A549 (cell line): ENCODE results near the gene GSDMA.

ENCODE experiments used
- CEBPB ChIP-seq, 2 experiments: fragments of >200 bp in 1 of 2; sonication (Bioruptor Twin) in 1 of 2; formaldehyde crosslinking in 1 of 2; IDR thresholded peaks; 2 replicates each; pipeline ENCODE4 v1.6.1; 2012 to 2016
- EP300 ChIP-seq, 2 experiments: fragments of >200 bp; sonication (Bioruptor Twin); formaldehyde crosslinking; IDR thresholded peaks; 2 replicates in 1 of 2; 3 replicates in 1 of 2; pipeline ENCODE4 v1.6.1; 2016 to 2017
- ESRRA ChIP-seq: fragments of 150-350 bp; IDR thresholded peaks from 2 replicates; pipeline ENCODE4 v1.6.1; 2014; ENCODE audit warnings: mild to moderate bottlenecking, low read length, borderline replicate concordance
- RAD21 ChIP-seq, 2 experiments: fragments of >200 bp in 1 of 2; sonication (Bioruptor Twin) in 1 of 2; formaldehyde crosslinking in 1 of 2; IDR thresholded peaks in 1 of 2; conservative IDR thresholded peaks in 1 of 2; 2 replicates in 1 of 2; 3 replicates in 1 of 2; pipeline ENCODE4 v1.6.1; 2012 to 2018; ENCODE audit warnings: inconsistent platforms in 1 of 2
- SMC3 ChIP-seq: fragments of >200 bp; sonication (Bioruptor Twin); formaldehyde crosslinking; IDR thresholded peaks from 3 replicates; pipeline ENCODE4 v1.6.1; 2018; ENCODE audit warnings: inconsistent platforms
- USF2 ChIP-seq: fragments of 450-650 bp; IDR thresholded peaks from 2 replicates; pipeline ENCODE4 v1.6.1; 2014; ENCODE audit warnings: antibody characterized with exemption
- TF ChIP-seq, protein P1 (sequence below): fragments of 200-600 bp; sonication (generic); IDR thresholded peaks from 2 replicates; pipeline ENCODE4 v1.6.1; 2016; ENCODE audit warnings: antibody characterized with exemption, mild to moderate bottlenecking, moderate library complexity
- TF ChIP-seq, protein P2 (sequence below): fragments of 250-450 bp; sonication (Bioruptor Pico); IDR thresholded peaks from 2 replicates; pipeline ENCODE4 v1.5.0; 2021; ENCODE audit warnings: mild to moderate bottlenecking, moderate library complexity, borderline replicate concordance
- TF ChIP-seq, protein P3 (sequence below): fragments of >200 bp; sonication (Bioruptor Twin); formaldehyde crosslinking; IDR thresholded peaks from 3 replicates; pipeline ENCODE4 v1.5.1; 2016
- TF ChIP-seq, protein P4 (sequence below): IDR thresholded peaks from 2 replicates; pipeline ENCODE4 v1.6.1; 2012

DNA sequence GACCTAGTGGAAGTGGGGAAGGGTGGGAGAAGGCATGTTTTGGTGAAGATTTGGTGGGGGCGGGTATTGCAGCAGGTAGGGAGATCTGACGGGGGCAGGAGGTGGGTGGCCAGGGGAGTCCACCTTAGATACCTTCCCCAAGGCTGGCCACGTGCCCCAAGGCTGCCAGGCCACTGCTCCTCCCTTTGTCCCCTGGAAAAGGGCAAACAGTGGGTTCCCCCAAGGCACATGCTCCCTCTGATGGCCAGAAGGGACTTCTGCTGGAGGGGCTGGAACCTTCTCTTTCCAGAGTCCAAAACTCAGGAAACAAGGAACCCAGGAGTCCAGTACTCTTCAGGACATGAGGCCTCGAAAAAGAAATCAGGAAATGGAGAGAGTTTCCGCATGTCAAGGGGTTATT, 11.6 kb downstream of the GSDMA start:
- TF ChIP-seq, protein P1, sequence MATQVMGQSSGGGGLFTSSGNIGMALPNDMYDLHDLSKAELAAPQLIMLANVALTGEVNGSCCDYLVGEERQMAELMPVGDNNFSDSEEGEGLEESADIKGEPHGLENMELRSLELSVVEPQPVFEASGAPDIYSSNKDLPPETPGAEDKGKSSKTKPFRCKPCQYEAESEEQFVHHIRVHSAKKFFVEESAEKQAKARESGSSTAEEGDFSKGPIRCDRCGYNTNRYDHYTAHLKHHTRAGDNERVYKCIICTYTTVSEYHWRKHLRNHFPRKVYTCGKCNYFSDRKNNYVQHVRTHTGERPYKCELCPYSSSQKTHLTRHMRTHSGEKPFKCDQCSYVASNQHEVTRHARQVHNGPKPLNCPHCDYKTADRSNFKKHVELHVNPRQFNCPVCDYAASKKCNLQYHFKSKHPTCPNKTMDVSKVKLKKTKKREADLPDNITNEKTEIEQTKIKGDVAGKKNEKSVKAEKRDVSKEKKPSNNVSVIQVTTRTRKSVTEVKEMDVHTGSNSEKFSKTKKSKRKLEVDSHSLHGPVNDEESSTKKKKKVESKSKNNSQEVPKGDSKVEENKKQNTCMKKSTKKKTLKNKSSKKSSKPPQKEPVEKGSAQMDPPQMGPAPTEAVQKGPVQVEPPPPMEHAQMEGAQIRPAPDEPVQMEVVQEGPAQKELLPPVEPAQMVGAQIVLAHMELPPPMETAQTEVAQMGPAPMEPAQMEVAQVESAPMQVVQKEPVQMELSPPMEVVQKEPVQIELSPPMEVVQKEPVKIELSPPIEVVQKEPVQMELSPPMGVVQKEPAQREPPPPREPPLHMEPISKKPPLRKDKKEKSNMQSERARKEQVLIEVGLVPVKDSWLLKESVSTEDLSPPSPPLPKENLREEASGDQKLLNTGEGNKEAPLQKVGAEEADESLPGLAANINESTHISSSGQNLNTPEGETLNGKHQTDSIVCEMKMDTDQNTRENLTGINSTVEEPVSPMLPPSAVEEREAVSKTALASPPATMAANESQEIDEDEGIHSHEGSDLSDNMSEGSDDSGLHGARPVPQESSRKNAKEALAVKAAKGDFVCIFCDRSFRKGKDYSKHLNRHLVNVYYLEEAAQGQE: no peak
- TF ChIP-seq EP300 (IDR thresholded peaks at IDR 0.05) (no peak), USF2 (no peak), CEBPB (IDR thresholded peaks at IDR 0.05) (no peak), RAD21 (conservative IDR thresholded peaks at IDR 0.05 in 1 of 2, IDR thresholded peaks at IDR 0.05 in 1 of 2) (no peak), SMC3 (no peak), ESRRA (no peak)
- TF ChIP-seq, protein P2, sequence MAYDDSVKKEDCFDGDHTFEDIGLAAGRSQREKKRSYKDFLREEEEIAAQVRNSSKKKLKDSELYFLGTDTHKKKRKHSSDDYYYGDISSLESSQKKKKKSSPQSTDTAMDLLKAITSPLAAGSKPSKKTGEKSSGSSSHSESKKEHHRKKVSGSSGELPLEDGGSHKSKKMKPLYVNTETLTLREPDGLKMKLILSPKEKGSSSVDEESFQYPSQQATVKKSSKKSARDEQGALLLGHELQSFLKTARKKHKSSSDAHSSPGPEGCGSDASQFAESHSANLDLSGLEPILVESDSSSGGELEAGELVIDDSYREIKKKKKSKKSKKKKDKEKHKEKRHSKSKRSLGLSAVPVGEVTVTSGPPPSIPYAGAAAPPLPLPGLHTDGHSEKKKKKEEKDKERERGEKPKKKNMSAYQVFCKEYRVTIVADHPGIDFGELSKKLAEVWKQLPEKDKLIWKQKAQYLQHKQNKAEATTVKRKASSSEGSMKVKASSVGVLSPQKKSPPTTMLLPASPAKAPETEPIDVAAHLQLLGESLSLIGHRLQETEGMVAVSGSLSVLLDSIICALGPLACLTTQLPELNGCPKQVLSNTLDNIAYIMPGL (CRISPR knock-in tag): no peak
- TF ChIP-seq, protein P3, sequence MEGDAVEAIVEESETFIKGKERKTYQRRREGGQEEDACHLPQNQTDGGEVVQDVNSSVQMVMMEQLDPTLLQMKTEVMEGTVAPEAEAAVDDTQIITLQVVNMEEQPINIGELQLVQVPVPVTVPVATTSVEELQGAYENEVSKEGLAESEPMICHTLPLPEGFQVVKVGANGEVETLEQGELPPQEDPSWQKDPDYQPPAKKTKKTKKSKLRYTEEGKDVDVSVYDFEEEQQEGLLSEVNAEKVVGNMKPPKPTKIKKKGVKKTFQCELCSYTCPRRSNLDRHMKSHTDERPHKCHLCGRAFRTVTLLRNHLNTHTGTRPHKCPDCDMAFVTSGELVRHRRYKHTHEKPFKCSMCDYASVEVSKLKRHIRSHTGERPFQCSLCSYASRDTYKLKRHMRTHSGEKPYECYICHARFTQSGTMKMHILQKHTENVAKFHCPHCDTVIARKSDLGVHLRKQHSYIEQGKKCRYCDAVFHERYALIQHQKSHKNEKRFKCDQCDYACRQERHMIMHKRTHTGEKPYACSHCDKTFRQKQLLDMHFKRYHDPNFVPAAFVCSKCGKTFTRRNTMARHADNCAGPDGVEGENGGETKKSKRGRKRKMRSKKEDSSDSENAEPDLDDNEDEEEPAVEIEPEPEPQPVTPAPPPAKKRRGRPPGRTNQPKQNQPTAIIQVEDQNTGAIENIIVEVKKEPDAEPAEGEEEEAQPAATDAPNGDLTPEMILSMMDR: no peak
- TF ChIP-seq, protein P4, sequence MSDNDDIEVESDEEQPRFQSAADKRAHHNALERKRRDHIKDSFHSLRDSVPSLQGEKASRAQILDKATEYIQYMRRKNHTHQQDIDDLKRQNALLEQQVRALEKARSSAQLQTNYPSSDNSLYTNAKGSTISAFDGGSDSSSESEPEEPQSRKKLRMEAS: no peak
